H1 (cell line): Measurements from ENCODE around the gene GANAB. TPM values are rescaled to one million over a fixed set of nuclear protein-coding genes. Genes with fewer than 3 reads are reported as not detected.

ENCODE experiments used
- CTCF ChIA-PET: fragments of 300-600 bp; sonication (Branson Sonifier 250); formaldehyde crosslinking; loops from one replicate; lab custom pipeline; 2021; ENCODE audit not compliant: partially characterized antibody; lab: Charles Lee
- POLR2A ChIA-PET: fragments of 300-600 bp; sonication (Branson Sonifier 250); formaldehyde crosslinking; loops from one replicate; lab custom pipeline; 2021; ENCODE audit warnings: inconsistent platforms; ENCODE audit not compliant: partially characterized antibody; lab: Charles Lee
- DNase-seq, 2 experiments: peaks; one replicate each; pipeline versions ENCODE4 v3.0.0 to v3.0.0-alpha.2; 2010 to 2022; ENCODE audit warnings: low spot score in 2 of 2, low read depth in 1 of 2, mixed read lengths in 1 of 2
- FAIRE-seq: peaks from 2 replicates; lab custom pipeline; 2011; peaks lifted over from hg19 to GRCh38; lab: Jason Lieb, UNC
- H2AFZ ChIP-seq: 2 replicates; pipeline ENCODE4 v1.8.1; 2012; ENCODE audit warnings: low read length, inconsistent platforms
- H2AK5ac ChIP-seq: 2 replicates; pipeline ENCODE4 v1.6.1; 2013; ENCODE audit warnings: low read depth, low read length
- H2BK120ac ChIP-seq: replicated peaks from 2 replicates; pipeline ENCODE3; 2013; ENCODE audit warnings: low read depth, low read length, inconsistent platforms
- H2BK12ac ChIP-seq: 2 replicates; pipeline ENCODE4 v1.6.1; 2013; ENCODE audit warnings: low read depth, low read length
- H2BK15ac ChIP-seq: 2 replicates; pipeline ENCODE4 v1.6.1; 2013; ENCODE audit warnings: low read length
- H2BK20ac ChIP-seq: 2 replicates; pipeline ENCODE4 v1.6.1; 2013; ENCODE audit warnings: low read length
- H2BK5ac ChIP-seq: 2 replicates; pipeline ENCODE4 v1.6.1; 2013; ENCODE audit warnings: low read depth, low read length
- H3K14ac ChIP-seq: 2 replicates; pipeline ENCODE4 v1.6.1; 2013; ENCODE audit warnings: inconsistent platforms; ENCODE audit not compliant: insufficient read length
- H3K18ac ChIP-seq: 2 replicates; pipeline ENCODE4 v1.6.1; 2013; ENCODE audit warnings: low read length; ENCODE audit errors: extremely low read depth
- H3K23ac ChIP-seq: 2 replicates; pipeline ENCODE4 v1.6.1; 2013; ENCODE audit warnings: inconsistent platforms; ENCODE audit not compliant: insufficient read length
- H3K23me2 ChIP-seq: 2 replicates; pipeline ENCODE4 v1.6.1; 2013; ENCODE audit warnings: low read depth, low read length
- H3K27ac ChIP-seq: 2 replicates; pipeline ENCODE4 v1.6.1; 2011; ENCODE audit warnings: low read depth, low read length, inconsistent platforms
- H3K27me3 ChIP-seq, 4 experiments: replicated peaks in 1 of 4; 1 replicate in 1 of 4; 2 replicates in 3 of 4; pipeline versions ENCODE4 v1.6.1 to v1.8.1; 2011 to 2013; ENCODE audit warnings: low read length in 3 of 4, mild to moderate bottlenecking in 3 of 4, inconsistent platforms in 2 of 4, mixed read lengths in 2 of 4, moderate library complexity in 1 of 4; ENCODE audit not compliant: control insufficient read depth in 3 of 4, insufficient read depth in 3 of 4; ENCODE audit errors: extremely low read depth in 1 of 4
- H3K36me3 ChIP-seq, 4 experiments: 2 replicates each; pipeline versions ENCODE4 v1.6.1 to v1.8.1; 2011 to 2013; ENCODE audit warnings: mild to moderate bottlenecking in 4 of 4, low read length in 3 of 4, moderate library complexity in 2 of 4, control low read depth in 1 of 4, inconsistent platforms in 1 of 4; ENCODE audit not compliant: insufficient read depth in 4 of 4, control insufficient read depth in 2 of 4
- H3K4ac ChIP-seq: replicated peaks from 2 replicates; pipeline ENCODE3; 2013; ENCODE audit warnings: low read length, low read depth, mixed read lengths, inconsistent platforms; ENCODE audit not compliant: insufficient read length
- H3K4me1 ChIP-seq, 4 experiments: replicated peaks in 1 of 4; 1 replicate in 1 of 4; 2 replicates in 3 of 4; pipeline versions ENCODE4 v1.6.1 to v1.8.1; 2011 to 2013; ENCODE audit warnings: low read length in 3 of 4, inconsistent platforms in 2 of 4, mixed read lengths in 1 of 4; ENCODE audit not compliant: insufficient read depth in 4 of 4, control insufficient read depth in 3 of 4
- H3K4me2 ChIP-seq, 2 experiments: 2 replicates each; pipeline versions ENCODE4 v1.6.1 to v1.8.1; 2011 to 2013; ENCODE audit warnings: low read depth in 2 of 2, low read length in 2 of 2, control low read depth in 1 of 2, inconsistent platforms in 1 of 2, mild to moderate bottlenecking in 1 of 2; ENCODE audit not compliant: insufficient read depth in 1 of 2
- H3K4me3 ChIP-seq, 4 experiments: fragments of 200-600, 300-600 bp in 1 of 4; sonication (generic), shearing (Covaris generic), sonication (Bioruptor Twin) in 1 of 4; 2 replicates each; pipeline versions ENCODE4 v1.5.1 to v1.8.1; 2011 to 2016; ENCODE audit warnings: low read length in 4 of 4, low read depth in 3 of 4, control low read depth in 2 of 4, inconsistent platforms in 2 of 4, mild to moderate bottlenecking in 2 of 4, mixed read lengths in 1 of 4, moderate library complexity in 1 of 4; ENCODE audit not compliant: insufficient read depth in 2 of 4; ENCODE audit errors: extremely low read depth in 1 of 4
- H3K56ac ChIP-seq: replicated peaks from 2 replicates; pipeline ENCODE3; 2013; ENCODE audit warnings: low read depth, mild to moderate bottlenecking, mixed read lengths, low read length, inconsistent platforms; ENCODE audit not compliant: insufficient read length
- H3K79me1 ChIP-seq: 2 replicates; pipeline ENCODE4 v1.6.1; 2013; ENCODE audit warnings: low read depth, low read length, control low read depth
- H3K79me2 ChIP-seq, 2 experiments: 2 replicates each; pipeline versions ENCODE4 v1.6.1 to v1.8.1; 2012 to 2013; ENCODE audit warnings: low read length in 2 of 2, mild to moderate bottlenecking in 2 of 2, inconsistent platforms in 1 of 2; ENCODE audit not compliant: insufficient read depth in 2 of 2, control insufficient read depth in 1 of 2
- H3K9ac ChIP-seq, 4 experiments: replicated peaks in 1 of 4; 1 replicate in 1 of 4; 2 replicates in 3 of 4; pipeline versions ENCODE4 v1.6.1 to v1.8.1; 2011 to 2013; ENCODE audit warnings: low read depth in 3 of 4, low read length in 3 of 4, control low read depth in 2 of 4, mild to moderate bottlenecking in 2 of 4, moderate library complexity in 2 of 4, inconsistent platforms in 1 of 4; ENCODE audit errors: extremely low read depth in 1 of 4
- H3K9me3 ChIP-seq, 2 experiments: 2 replicates each; pipeline versions ENCODE4 v1.6.1 to v1.8.1; 2012 to 2013; ENCODE audit warnings: mild to moderate bottlenecking in 2 of 2, moderate library complexity in 2 of 2, control low read depth in 1 of 2, inconsistent platforms in 1 of 2, low read depth in 1 of 2, low read length in 1 of 2, mixed read lengths in 1 of 2; ENCODE audit not compliant: insufficient read depth in 2 of 2
- H4K20me1 ChIP-seq, 2 experiments: replicated peaks in 1 of 2; 2 replicates each; pipeline versions ENCODE3 to v1.8.1; 2011 to 2013; ENCODE audit warnings: inconsistent platforms in 2 of 2, low read length in 2 of 2, mild to moderate bottlenecking in 1 of 2; ENCODE audit not compliant: insufficient read depth in 2 of 2, control insufficient read depth in 1 of 2
- H4K5ac ChIP-seq: 2 replicates; pipeline ENCODE4 v1.6.1; 2013; ENCODE audit warnings: low read length, low read depth, mixed read lengths, inconsistent platforms; ENCODE audit not compliant: insufficient read length
- H4K8ac ChIP-seq: 2 replicates; pipeline ENCODE4 v1.8.0; 2013; ENCODE audit warnings: mild to moderate bottlenecking, moderate library complexity, low read length, inconsistent platforms; ENCODE audit not compliant: insufficient read depth; ENCODE audit errors: extremely low read depth
- H4K91ac ChIP-seq: replicated peaks from 2 replicates; pipeline ENCODE3; 2013; ENCODE audit warnings: low read length, mixed read lengths, inconsistent platforms; ENCODE audit not compliant: insufficient read length
- BRCA1 ChIP-seq: IDR thresholded peaks from 2 replicates; pipeline ENCODE4 v1.6.1; 2012; ENCODE audit warnings: low read depth, low read length, improper control_type of control experiment
- CTBP2 ChIP-seq: IDR thresholded peaks from 2 replicates; pipeline ENCODE4 v1.7.0; 2011; ENCODE audit warnings: borderline replicate concordance, mild to moderate bottlenecking, moderate library complexity, mixed read lengths, low read length; ENCODE audit not compliant: insufficient read depth, insufficient read length
- EP300 ChIP-seq, 2 experiments: IDR thresholded peaks; 1 replicate in 1 of 2; 2 replicates in 1 of 2; pipeline ENCODE4 v1.6.1; 2011 to 2012; ENCODE audit warnings: low read depth in 2 of 2, low read length in 2 of 2, mild to moderate bottlenecking in 2 of 2, borderline replicate concordance in 1 of 2, inconsistent platforms in 1 of 2, moderate library complexity in 1 of 2
- EZH2 ChIP-seq: fragments of 200-600 bp; sonication (generic); IDR thresholded peaks from 2 replicates; pipeline ENCODE4 v1.7.1; 2012; ENCODE audit warnings: low read depth, mild to moderate bottlenecking, moderate library complexity, low read length, inconsistent platforms; ENCODE audit not compliant: severe bottlenecking
- TBP ChIP-seq: IDR thresholded peaks from 2 replicates; pipeline ENCODE4 v1.6.1; 2011; ENCODE audit warnings: low read depth, low read length, improper control_type of control experiment
- WGBS, 2 experiments: shearing (Covaris generic) in 1 of 2; methylation state at CpG; one replicate each; pipeline versions ENCODE4 v1.1.6 to v1.1.7; 2013 to 2015; ENCODE audit warnings: low lambda C conversion rate in 2 of 2, mixed read lengths in 2 of 2, inconsistent platforms in 1 of 2, low coverage in 1 of 2, missing lambda C conversion rate in 1 of 2; ENCODE audit not compliant: insufficient replicate concordance in 2 of 2, insufficient coverage in 1 of 2, insufficient read length in 1 of 2; ENCODE audit errors: extremely low coverage in 1 of 2, missing lambda C conversion rate in 1 of 2; 5-methylcytosine and 5-hydroxymethylcytosine counted together
- polyA plus RNA-seq, 7 experiments: library from polyadenylated mRNA; depleted of rRNA in 3 of 7; stranded (reverse) in 5 of 7; unstranded in 2 of 7; fragments of >200 nt in 5 of 7; fragments of 200-250 nt in 2 of 7; gene quantifications; 1 replicate in 5 of 7; 2 replicates in 1 of 7; 4 replicates in 1 of 7; pipeline versions ENCODE4 v1.2.1 to v1.2.3, GENCODE V29; 2011 to 2013; ENCODE audit warnings: missing spikeins in 2 of 7, mixed read lengths in 2 of 7
- total RNA-seq: library from RNA; stranded (reverse); fragmentation: NEBNext Ultra II Directional; extraction: Animal tissue kit (Norgen Biotek cat#: 25700); gene quantifications from 2 replicates; pipeline ENCODE4 v1.2.1, GENCODE V29; 2021

GANAB gene
- total and polyA plus RNA-seq, 2 of the 8 experiments (the other 6 are each of a cell fraction or from before 2014, with no cell fraction given) = 289 to 330 TPM

GRCh38 chr11:62575156-62575555 lies 71.3 kb downstream of the GANAB start:
- Histone ChIP-seq H2AFZ (no peak overlapping the region), H3K4me1 (peaks cover 0 to 11% (median 7%) of the 10 kb centered on the region in 4 experiments; a peak in 4 of 7 replicates), H4K8ac (peak overlapping the region; percentile 87), H2BK20ac (no peak overlapping the region), H3K23ac (no peak overlapping the region), H2BK5ac (0 out of 2 replicates have a peak overlapping the region, but pooled peaks have one; percentile 35), H3K14ac (no peak overlapping the region), H4K20me1 (peaks cover 0 to 16% of the 10 kb centered on the region in 2 experiments), H2BK15ac (no peak overlapping the region), H3K23me2 (peaks cover 13% of the 10 kb centered on the region), H2BK12ac (no peak overlapping the region), H3K27ac (no peak overlapping the region), H3K36me3 (peaks cover 23 to 41% (median 35%) of the 10 kb centered on the region in 4 experiments), H3K79me1 (0 out of 2 replicates have a peak, but pooled peaks cover 4% of the 10 kb centered on the region), H3K4ac (no peak overlapping the region), H3K27me3 (no peaks in the 10 kb centered on the region), H3K18ac (no peak overlapping the region), H3K4me2 (peak overlapping the region; percentile 79 to 85), H4K5ac (no peak overlapping the region), H3K9ac (peak overlapping the region in 1 of 4 experiments; percentile 81; a peak in 1 of 7 replicates), H3K79me2 (peaks cover 0 to 34% of the 10 kb centered on the region in 2 experiments), H3K56ac (no peak overlapping the region), H3K4me3 (peak overlapping the region; percentile 50 to 93 (median 84); a peak in 5 of 8 replicates), H2BK120ac (no peak overlapping the region), H3K9me3 (no peaks in the 10 kb centered on the region), H4K91ac (no peak overlapping the region), H2AK5ac (no peak overlapping the region)
- DNase-seq (no peak), FAIRE-seq (no peak)
- 91% methylated on average over 17 of the region's 17 CpGs; no CpG with 5 or more reads in 1 of the 2 experiments for WGBS, 2 experiments
- TF ChIP-seq EP300 (IDR thresholded peaks at IDR 0.05; ENCODE audit: borderline replicate concordance in 1 of 2, low read depth in 2 of 2, low read length in 2 of 2) = no peak
- TF ChIP-seq CTBP2 = no peak
- TF ChIP-seq EZH2 = no peak
- no peak for TF ChIP-seq TBP
- TF ChIP-seq BRCA1 = no peak
- POLR2A ChIA-PET = interaction anchor here (0.6 to 20.7 kb wide), 15 partner anchors 13 to 231 kb away, joined by 3 to 336 read pairs (median 9); partner anchors contain the start of genes B3GAT3, BSCL2, C11orf98 and CSKMT
- CTCF ChIA-PET = interaction anchor here (0.7 to 1.9 kb wide), 9 partner anchors 11 to 180 kb away, joined by 3 to 11 read pairs (median 4); partner anchors contain the start of gene EML3
